Head of caudate nucleus (tissue), 42 donors: ENCODE data around the gene PKHD1.
A peak's percentile ranks its signal among the peaks of the same experiment; 100 is the strongest.
"Not testable (repeated sequence)": the region's sequence is repeated elsewhere in the genome, so short reads cannot be mapped to it uniquely, and the experiment has no call there.

ENCODE experiments used
- DNase-seq, 42 donors: peaks; one replicate each; pipeline versions ENCODE4 v3.0.0 to v3.0.0-alpha.2; 2020 to 2021; ENCODE audit warnings: mixed read lengths in 7 of 42
- intact Hi-C: fragments of 100-400 bp; cut with DNase I; formaldehyde crosslinking; loops from one replicate; pipeline ENCODE4 v1.15.0; 2022

The PKHD1 gene

DNA sequence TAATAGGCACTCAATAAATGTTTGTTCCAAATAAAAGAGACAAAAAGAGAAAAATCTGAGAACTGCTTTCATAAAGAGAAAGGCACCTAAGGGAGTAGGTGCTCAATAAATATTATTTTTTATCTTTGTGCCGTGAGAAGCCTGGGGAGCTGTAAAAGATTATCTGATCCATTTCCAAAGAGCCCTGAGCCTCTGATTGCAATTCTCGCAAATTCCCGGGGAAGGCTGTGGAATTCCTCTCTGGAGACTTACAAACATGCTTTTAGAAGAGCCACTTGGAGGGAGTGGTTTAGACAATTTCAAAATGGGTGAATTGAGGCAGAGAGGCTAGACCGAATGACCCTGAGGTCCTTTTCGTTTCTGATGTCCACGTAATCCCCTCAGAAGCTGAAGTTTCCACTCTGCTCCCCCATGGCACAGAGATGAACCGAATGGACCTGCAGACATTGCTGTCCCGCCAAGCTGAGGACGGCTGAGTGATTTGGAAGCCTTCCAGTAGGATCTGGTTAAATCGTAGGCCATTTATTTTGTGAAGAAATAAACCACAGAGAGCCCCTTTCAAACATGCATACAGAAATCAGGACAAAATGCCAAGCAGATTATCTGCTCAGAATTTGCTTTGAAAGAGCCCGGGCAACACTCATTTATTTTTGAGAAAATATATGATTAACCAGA is 77.8 kb downstream of the PKHD1 start:
- DNase-seq: no peak
- intact Hi-C loops: no loop called here

DNA sequence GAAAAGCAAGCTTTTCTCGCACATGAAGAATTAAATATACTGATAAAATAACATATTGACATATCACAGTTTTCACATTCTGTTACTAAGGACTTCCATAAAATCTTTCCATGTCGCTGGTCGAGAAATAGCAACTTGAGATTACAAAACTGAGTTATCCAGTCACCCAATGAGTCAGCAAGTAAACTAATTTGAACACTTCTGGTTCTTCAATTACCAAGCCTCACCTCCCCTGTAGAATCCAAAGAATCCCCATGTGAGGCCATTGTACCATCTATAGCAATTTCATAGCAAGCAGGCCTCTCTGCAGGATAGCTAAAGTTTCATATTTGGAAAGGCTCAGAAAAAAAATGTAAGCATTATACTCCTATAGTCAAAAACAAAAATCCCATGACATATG is 87.3 kb downstream of the PKHD1 start:
- no peak for DNase-seq
- intact Hi-C loops: no loop called here

DNA sequence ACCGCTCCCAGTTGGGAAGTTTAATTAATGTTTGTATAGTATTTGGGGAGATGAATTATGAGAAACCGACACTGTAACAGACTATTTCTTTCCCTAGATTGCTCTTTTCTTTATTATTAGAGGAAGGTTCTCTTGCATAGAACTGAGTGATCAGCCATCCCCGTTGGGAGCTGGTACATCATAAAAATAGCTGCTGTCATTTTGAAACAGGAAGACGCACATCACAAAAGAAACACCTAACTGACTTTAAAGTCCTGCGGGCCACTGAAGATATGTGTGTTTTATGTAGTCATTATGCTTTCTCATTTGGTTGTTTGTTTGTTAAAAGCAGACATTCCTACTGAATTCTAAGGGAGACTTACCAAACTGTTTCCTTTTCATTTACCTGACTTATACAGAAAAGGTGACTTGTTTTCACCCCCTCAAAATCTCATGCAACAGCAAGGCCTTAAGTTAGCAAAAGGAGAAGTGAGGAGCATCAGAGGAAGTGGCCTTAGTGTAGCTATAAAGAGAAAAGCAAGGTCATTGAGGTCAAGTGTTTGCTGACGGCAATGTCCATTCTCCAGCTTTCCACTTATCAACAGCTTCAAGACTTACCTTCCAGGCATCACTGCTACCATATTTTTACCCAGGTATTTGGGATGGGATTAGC is 91.0 kb downstream of the PKHD1 start:
- intact Hi-C loops: no loop called here
- DNase-seq: no peak

DNA sequence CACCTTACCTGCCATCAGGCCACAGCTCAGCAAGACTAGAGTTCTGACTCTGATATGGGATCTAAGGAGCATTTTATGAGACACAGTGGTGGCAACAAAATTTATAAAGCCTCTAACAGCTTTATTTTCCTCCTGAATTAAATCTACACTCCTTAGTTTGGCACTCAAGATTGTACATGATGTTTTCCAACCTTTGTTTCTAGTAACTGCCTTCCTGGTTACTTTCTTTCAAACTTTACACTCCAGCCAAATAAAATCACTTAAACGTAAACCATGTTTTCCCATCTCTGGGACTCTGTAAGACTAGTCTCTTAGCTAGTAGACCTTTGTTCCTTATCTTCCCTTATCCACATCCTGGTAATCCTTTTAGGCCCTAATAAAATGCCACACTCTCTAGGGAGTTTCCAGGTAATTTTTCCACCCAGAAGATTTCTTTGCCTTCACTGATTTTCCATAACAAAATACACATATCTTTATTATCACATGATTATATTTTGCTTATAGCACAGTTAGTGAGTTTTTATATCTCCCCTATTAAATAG is 92.1 kb downstream of the PKHD1 start:
- no peak for DNase-seq
- intact Hi-C loops: no loop called here

DNA sequence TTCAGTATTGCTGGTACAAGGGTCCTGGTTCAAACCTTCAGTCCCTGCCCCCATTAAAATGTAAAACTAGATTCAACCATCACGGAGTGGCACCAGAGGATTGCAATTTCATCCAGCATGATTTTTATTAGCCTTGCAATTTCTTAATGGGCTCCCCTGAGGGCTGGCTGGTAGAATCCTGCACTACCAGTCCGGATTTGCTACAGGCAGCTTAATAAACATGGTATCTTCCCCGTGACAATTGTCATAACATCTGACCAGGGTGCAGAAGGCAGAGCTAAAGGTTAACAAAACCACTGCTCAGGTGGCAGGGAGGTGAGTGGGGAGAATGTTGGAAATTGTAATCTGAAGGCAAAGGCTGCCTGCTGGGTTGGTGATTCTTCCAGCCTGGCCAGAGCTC is 94.5 kb downstream of the PKHD1 start:
- DNase-seq: no peak
- intact Hi-C loops: no loop called here

DNA sequence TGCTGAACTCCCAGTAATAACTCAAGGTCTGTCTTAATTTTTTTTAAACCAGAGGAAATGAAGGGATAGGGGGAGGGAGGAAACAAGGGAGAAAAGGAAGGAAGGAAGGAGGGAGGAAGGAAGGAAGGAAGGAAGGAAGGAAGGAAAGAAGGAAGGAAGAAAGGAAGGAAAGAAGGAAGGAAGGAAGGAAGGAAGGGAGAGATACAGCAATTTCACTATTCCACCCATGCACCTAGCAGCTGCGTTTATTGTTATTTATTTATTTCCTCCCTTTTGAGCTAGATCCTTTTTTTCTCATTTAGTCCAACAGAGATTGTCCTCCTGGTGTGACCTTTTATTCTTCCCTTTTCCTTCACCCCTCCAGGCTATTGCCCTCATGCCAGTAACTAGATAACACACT is 97.6 kb downstream of the PKHD1 start:
- DNase-seq: no peak

DNA sequence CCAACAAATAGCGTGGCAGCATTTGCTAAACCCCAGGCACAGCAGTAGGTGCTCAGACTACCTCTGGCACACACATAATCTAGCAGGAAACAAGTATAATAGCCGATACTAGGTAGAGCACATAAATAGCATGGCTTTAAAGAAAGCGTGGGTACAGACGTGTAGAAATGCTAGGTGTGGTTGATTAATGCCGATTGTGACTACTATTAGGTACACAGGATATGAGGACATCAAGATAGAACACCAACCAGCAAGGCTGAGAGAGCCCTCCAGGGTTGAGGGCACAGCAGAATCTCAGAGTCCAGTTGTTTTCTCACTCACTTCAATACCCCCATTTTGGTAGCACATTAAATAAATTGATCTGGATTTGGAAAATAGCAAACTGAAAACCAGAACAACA is 100.5 kb downstream of the PKHD1 start:
- no peak for DNase-seq

More for the DNA sequence above, 97.6 kb downstream of the PKHD1 start:
- intact Hi-C loops: no loop called here

DNA sequence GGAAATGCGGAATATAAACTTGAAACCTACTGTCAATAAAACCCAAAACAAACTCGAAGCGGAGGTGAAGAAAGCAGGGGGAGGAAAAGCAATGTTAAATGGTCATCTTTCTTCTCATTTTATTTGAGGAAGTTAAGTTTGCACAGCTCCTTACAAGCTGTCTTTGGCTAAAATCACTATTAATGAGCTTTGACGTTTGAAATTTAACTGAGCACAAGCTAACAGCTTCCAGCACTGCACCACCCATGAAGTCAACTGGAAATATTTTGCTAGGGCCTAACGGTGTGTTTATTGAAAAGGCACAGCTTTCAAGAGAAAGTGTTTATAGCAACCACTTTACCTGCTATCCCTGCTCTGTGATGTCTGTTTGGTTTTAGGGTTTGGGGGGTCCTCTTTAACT is 103.8 kb downstream of the PKHD1 start:
- intact Hi-C loops: no loop called here
- no peak for DNase-seq

More for the DNA sequence above, 100.5 kb downstream of the PKHD1 start:
- intact Hi-C loops: no loop called here

DNA sequence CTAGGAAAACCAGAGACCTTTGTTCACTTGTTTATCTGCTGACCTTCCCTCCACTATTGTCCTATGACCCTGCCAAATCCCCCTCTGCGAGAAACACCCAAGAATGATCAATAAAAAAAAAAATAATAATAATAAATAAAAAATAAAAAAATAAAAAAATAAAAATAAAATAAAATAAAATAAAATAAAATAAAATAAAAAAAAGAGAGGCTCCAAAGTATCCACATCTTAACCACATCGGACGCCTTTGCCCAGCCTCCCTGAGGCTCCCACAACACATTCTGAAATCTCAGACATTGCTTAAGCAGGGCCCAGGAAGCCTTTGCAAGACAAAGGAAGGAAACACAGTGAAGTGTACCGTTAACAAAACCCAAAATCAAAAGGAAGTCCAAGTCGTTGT is 104.7 kb downstream of the PKHD1 start:
- intact Hi-C loops, DNase-seq: not testable (repeated sequence)

DNA sequence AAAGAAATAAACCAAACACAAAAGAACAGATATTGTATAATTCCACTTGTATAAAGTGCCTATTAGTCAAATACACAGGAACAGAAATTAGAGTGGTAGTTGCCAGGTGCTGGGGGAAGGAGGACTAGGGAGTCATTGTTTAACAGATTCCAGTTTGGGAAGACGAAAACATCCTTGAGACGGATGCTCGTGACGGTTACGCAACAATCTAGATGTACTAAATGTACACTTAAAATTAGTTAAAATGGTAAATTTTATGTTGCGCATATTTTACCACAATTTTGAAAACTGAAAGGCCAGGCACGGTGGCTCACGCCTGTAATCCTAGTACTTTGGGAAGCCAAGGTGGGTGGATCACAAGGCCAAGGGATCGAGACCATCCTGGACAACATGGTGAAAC is 111.0 kb downstream of the PKHD1 start:
- intact Hi-C loops: no loop called here
- no peak for DNase-seq

DNA sequence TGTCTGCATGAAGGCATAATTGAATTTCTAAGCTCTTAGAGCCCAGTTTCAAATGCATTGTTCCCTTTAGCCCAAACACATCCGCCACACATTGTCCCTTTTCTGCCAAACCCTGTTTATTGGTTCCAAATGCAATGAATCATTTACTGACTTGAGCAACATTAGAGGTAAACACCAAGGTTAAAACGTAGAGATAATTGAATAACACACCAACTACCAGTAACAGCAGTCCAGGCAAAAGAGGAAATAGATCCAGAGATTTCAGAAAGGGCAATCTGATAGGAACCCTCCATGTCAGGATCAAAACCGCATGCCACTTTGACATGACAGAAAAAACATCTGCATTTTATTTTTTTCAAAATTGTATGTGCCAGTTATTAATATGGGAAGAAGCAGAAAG is 114.8 kb downstream of the PKHD1 start:
- DNase-seq: no peak
- intact Hi-C loops: no loop called here

DNA sequence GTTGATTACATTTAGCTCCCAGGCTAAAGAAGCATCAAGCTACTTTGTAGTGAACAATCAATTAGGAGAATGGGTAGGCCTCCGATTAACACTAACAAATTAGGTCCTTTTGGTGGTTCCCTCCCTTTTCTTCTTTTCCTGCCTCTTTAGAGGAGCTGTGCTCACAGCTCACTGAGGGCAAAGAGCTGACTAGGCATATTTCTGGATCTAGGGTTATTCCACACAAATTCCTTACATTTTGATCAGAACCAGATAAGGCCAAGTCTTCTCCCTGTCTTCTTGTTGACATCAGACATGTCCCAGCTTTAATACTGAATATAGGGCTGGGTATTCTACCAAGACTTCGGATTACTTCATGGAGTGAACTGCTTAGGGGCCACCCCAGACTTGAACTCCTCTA is 119.1 kb downstream of the PKHD1 start:
- no peak for DNase-seq
- intact Hi-C loops: no loop called here

DNA sequence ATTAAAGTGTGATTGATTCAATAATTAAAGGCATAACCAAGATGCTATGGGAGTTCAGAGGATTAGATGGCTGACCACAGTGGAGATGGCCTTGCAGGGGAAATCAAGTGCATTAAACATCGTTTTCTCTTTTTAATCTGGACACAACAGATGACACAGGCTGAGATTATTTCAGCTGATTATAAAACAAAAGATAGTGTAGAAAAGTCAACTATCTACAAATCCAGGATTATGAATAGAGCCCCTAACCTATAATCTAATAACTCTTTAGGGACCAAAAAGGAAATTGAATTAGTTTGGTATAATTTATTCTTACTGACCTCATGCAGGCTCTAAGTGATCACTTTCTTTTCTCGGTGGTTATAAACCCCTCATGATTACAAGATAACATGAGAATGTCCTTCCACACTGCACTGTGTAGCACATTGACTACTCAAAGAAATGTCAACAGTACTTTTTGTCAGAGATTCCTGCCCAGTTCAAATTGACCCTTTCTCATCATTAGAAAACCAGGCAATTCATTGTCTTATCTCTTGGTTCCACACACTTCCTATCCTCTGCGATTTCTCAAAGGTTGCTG is 122.1 kb downstream of the PKHD1 start:
- DNase-seq: no peak
- intact Hi-C loops: no loop called here

DNA sequence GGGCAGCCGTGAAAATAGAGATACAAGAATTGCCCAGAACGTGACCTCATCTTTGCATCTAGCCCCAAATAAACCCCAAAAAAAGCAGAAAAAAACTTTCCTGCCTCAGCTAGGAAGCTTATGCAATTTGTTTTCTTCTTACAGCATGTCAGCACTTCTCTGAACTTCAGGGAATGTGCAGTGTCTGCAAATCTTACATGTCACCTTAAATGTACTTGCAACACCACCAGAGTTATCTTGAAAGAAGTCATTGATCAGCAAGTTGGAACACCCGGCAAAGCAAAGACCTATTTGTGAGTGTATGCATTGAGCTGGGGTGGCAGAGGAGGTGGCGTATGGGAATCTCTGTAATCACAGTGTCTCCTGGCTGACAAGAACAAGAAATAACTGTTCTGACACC is 123.4 kb downstream of the PKHD1 start:
- intact Hi-C loops: no loop called here

DNA sequence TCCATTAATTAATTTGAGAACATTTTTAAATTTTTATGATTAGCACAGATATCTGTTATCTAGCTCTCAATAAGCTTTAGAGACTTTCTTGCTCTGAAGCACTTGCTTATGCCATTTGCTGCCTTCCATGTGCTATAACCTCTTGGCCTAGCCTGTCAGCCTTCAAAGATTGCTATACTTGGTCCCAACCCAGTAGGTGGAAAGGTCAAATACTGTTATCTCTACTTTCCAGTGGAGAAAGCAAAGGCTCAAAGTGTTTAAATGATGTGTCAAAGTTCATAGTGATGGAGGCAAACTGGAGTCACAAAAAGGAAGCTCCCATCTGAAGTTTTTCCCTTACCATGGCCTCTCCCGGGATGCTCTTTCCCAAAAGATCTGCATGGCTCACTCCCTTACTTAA is 125.1 kb downstream of the PKHD1 start:
- DNase-seq: no peak
- intact Hi-C loops: no loop called here

More for the DNA sequence above, 123.4 kb downstream of the PKHD1 start:
- peak in 4 of 42 donors; percentile 7 to 31 (median 19) for DNase-seq

DNA sequence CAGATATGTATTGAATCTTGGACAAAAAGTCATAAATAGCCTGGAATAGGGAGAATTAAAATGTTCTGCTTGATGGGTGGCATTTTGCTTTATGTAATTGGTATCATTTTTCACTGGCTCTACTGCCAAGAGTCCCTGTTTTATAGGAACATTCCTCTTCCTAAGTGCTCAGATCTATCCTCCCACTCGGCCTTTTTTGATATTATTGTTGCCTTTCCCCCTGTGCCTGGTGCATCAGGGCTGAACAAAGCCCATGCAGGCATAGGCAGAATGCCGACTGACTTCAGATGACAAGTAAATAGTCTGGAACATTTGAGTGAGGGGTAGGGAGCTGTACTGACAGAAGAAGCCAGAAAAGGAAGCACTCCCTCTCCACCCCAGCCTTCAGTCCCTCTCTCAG is 127.0 kb downstream of the PKHD1 start:
- intact Hi-C loops: no loop called here
- no peak for DNase-seq

DNA sequence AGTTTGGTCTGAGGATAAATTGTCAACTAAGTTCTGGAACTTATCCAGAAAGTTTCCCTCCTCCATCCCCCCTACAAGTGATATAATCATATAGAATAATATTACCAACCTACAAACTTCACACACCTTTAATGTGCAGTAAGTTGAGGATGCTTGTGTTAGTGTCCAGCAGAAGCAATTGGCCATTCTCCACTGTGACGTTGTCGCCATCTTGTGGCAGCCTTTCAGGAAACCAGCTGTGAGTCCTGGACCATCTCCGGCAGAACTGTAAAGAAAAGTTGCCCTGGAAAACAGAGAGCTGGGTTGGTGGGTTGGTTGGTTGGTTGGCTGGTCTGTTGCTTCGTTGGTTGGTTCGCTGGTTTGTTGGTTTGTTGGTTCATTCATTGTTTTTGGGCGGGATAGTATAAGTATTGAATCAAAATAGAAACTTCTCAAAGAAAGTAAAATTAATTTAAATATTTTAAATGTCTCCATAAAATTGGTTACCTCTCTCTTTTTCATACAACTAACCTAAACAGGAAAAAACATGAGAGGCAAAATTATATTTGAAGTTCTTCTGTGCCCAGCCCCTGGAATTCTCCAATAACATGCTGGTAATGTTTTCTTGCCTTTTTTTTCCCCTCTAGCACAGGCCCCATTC is 127.5 kb downstream of the PKHD1 start:
- DNase-seq: peak; percentile 29 to 87 (median 75)
- intact Hi-C loops: no loop called here

DNA sequence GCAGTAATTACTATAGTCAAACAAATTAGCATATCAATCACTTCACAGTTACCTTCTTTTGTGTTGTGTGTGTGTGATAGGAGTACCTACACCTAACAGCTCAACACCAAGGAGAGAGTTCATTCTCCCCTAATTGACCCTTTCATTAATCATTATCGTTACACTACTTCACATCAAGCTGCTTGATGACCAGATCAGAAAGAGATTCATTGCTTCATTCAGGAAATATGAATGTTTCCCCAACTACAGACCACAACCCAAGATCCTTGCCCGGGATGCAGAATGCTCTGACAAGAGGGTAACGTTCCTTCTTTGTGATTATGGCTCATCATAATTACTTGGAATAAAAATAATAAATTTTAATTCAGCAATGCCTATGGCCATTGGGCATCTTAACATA is 132.7 kb downstream of the PKHD1 start:
- intact Hi-C loops: no loop called here

DNA sequence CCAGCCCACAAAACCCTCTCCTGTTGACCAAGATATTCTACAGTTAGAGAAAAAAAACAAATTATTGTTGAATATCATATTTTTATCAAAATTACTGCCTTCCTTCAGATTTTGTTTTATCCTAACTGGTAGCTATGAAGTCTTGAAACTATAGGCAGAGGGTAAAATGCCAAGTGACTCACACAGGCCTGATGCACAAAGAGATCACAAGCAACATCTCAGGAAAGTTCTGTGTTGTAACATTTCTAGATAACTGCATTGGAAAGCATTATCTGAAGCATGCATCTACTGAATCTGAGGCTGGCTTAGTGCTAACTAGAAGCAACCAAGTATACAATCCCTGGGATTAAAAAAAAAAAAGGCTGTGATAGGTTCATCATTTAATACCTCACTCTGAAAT is 134.2 kb downstream of the PKHD1 start:
- no peak for DNase-seq
- intact Hi-C loops: no loop called here

More for the DNA sequence above, 132.7 kb downstream of the PKHD1 start:
- DNase-seq: no peak

DNA sequence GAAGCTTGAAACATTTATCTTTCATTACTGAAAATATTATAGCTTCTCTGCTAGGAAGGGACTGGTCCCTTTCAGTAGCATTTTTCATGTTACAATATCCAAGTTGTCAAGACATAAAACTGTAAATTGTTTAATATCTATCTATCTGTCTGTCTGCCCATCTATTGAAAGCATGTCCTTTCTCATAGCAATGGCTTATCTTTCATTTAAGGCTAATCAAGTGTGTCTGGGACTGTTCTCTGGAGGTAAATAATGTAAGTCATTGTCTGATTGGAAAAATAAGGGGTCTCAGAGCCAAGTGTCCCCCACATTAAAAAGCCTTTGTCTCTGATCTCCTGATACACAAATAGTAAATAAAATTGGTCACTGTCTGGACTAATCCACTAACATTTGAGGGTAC is 135.5 kb downstream of the PKHD1 start:
- no peak for DNase-seq
- intact Hi-C loops: no loop called here
